Liver (tissue), 9 donors: Measurements from ENCODE around the gene PCNX2. TPM values are rescaled to one million over a fixed set of nuclear protein-coding genes. Genes with fewer than 3 reads are reported as not detected.

Experiments used
- DNase-seq: peaks from one replicate; pipeline ENCODE4 v3.0.0-alpha.2; 2017; ENCODE audit warnings: low spot score
- H3K27ac ChIP-seq, 2 donors: one replicate each; pipeline ENCODE4 v1.7.0; 2013; ENCODE audit warnings: inconsistent platforms in 2 of 2, low read length in 2 of 2, control low read depth in 1 of 2, low read depth in 1 of 2, mild to moderate bottlenecking in 1 of 2
- H3K27me3 ChIP-seq, 4 donors: one replicate each; pipeline versions ENCODE4 v1.6.1 to v1.7.0; 2013; ENCODE audit warnings: low read length in 3 of 4, inconsistent platforms in 1 of 4, mild to moderate bottlenecking in 1 of 4, moderate library complexity in 1 of 4; ENCODE audit not compliant: control insufficient read depth in 4 of 4, insufficient read depth in 4 of 4
- H3K36me3 ChIP-seq, 4 donors: one replicate each; pipeline versions ENCODE4 v1.6.1 to v1.7.0; 2013; ENCODE audit warnings: low read length in 3 of 4, mild to moderate bottlenecking in 3 of 4, low read depth in 1 of 4, moderate library complexity in 1 of 4; ENCODE audit not compliant: control insufficient read depth in 4 of 4, insufficient read depth in 3 of 4
- H3K4me1 ChIP-seq, 4 donors: one replicate each; pipeline versions ENCODE4 v1.6.1 to v1.7.0; 2013; ENCODE audit warnings: low read length in 3 of 4, mild to moderate bottlenecking in 3 of 4, moderate library complexity in 1 of 4; ENCODE audit not compliant: control insufficient read depth in 4 of 4, insufficient read depth in 4 of 4
- H3K4me3 ChIP-seq, 3 donors: one replicate each; pipeline versions ENCODE4 v1.6.1 to v1.7.0; 2013; ENCODE audit warnings: low read length in 3 of 3, control low read depth in 1 of 3, low read depth in 1 of 3, mild to moderate bottlenecking in 1 of 3
- H3K9ac ChIP-seq, 2 donors: one replicate each; pipeline ENCODE4 v1.7.0; 2013; ENCODE audit warnings: low read length in 2 of 2, mild to moderate bottlenecking in 2 of 2, moderate library complexity in 2 of 2, control low read depth in 1 of 2, low read depth in 1 of 2
- H3K9me3 ChIP-seq, 4 donors: one replicate each; pipeline versions ENCODE4 v1.6.1 to v1.7.0; 2013; ENCODE audit warnings: low read length in 3 of 4; ENCODE audit not compliant: control insufficient read depth in 4 of 4
- ATF3 ChIP-seq: IDR thresholded peaks from 2 replicates; pipeline ENCODE4 v1.6.1; 2016; ENCODE audit warnings: antibody characterized with exemption
- CTCF ChIP-seq: fragments of 150-350 bp; IDR thresholded peaks from 2 replicates; pipeline ENCODE4 v1.5.1; 2017; ENCODE audit warnings: improper control_type of control experiment, low read depth, low read length; ENCODE audit not compliant: missing input control
- EGR1 ChIP-seq, 2 donors: IDR thresholded peaks; 2 replicates each; pipeline ENCODE4 v1.6.1; 2016 to 2018; ENCODE audit warnings: antibody characterized with exemption in 2 of 2, low read depth in 2 of 2
- FOXA1 ChIP-seq: IDR thresholded peaks from 2 replicates; pipeline ENCODE4 v1.6.1; 2016; ENCODE audit warnings: antibody characterized with exemption
- FOXA2 ChIP-seq: IDR thresholded peaks from 2 replicates; pipeline ENCODE4 v1.6.1; 2016; ENCODE audit warnings: antibody characterized with exemption
- GABPA ChIP-seq, 2 donors: IDR thresholded peaks in 1 of 2; conservative IDR thresholded peaks in 1 of 2; 2 replicates each; pipeline ENCODE4 v1.6.1; 2016; ENCODE audit warnings: antibody characterized with exemption in 2 of 2, mild to moderate bottlenecking in 1 of 2, moderate library complexity in 1 of 2
- HNF4A ChIP-seq, 2 donors: conservative IDR thresholded peaks; 2 replicates each; pipeline ENCODE4 v1.6.1; 2016; ENCODE audit warnings: antibody characterized with exemption in 2 of 2, mild to moderate bottlenecking in 2 of 2
- HNF4G ChIP-seq: IDR thresholded peaks from 2 replicates; pipeline ENCODE4 v1.6.1; 2016; ENCODE audit warnings: antibody characterized with exemption
- JUND ChIP-seq, 2 donors: IDR thresholded peaks; 2 replicates each; pipeline ENCODE4 v1.6.1; 2016; ENCODE audit warnings: antibody characterized with exemption in 2 of 2
- MAX ChIP-seq: IDR thresholded peaks from 2 replicates; pipeline ENCODE4 v1.6.1; 2016; ENCODE audit warnings: antibody characterized with exemption
- NR2F2 ChIP-seq: IDR thresholded peaks from 2 replicates; pipeline ENCODE4 v1.6.1; 2016; ENCODE audit warnings: antibody characterized with exemption
- RAD21 ChIP-seq, 2 donors: IDR thresholded peaks; 2 replicates each; pipeline ENCODE4 v1.6.1; 2016; ENCODE audit warnings: antibody characterized with exemption in 2 of 2, mild to moderate bottlenecking in 2 of 2
- REST ChIP-seq: IDR thresholded peaks from 2 replicates; pipeline ENCODE4 v1.6.1; 2016; ENCODE audit warnings: antibody characterized with exemption, mild to moderate bottlenecking
- RXRA ChIP-seq, 2 donors: IDR thresholded peaks; 2 replicates each; pipeline ENCODE4 v1.6.1; 2017 to 2018; ENCODE audit warnings: antibody characterized with exemption in 2 of 2, mild to moderate bottlenecking in 1 of 2
- SP1 ChIP-seq: IDR thresholded peaks from 2 replicates; pipeline ENCODE4 v1.6.1; 2018; ENCODE audit warnings: antibody characterized with exemption, mild to moderate bottlenecking
- TAF1 ChIP-seq: conservative IDR thresholded peaks from 2 replicates; pipeline ENCODE4 v1.6.1; 2016; ENCODE audit warnings: antibody characterized with exemption, mild to moderate bottlenecking
- YY1 ChIP-seq: IDR thresholded peaks from 2 replicates; pipeline ENCODE4 v1.6.1; 2016; ENCODE audit warnings: antibody characterized with exemption, mild to moderate bottlenecking
- ZBTB33 ChIP-seq: IDR thresholded peaks from 2 replicates; pipeline ENCODE4 v1.6.1; 2016; ENCODE audit warnings: antibody characterized with exemption
- WGBS: extraction: QIAGEN DNeasy Blood & Tissue Kit; methylation state at CpG from one replicate; pipeline ENCODE4 v1.1.7; 2013; 5-methylcytosine and 5-hydroxymethylcytosine counted together
- polyA plus RNA-seq, 2 donors: library from polyadenylated mRNA; stranded (reverse) in 1 of 2; unstranded in 1 of 2; fragments of 200-250 nt in 1 of 2; fragments of >200 nt in 1 of 2; fragmentation: Nextera tagmentation in 1 of 2; extraction: Ambion mirVana in 1 of 2; gene quantifications; one replicate each; pipeline versions ENCODE4 v1.2.1 to v1.2.3, GENCODE V29; 2013 to 2015
- total RNA-seq, 2 donors: library from RNA; depleted of rRNA; stranded (reverse); fragments of >200 nt; gene quantifications; one replicate each; pipeline ENCODE4 v1.2.3, GENCODE V29; 2014
- donor health status: healthy.
- donor health status: healthy.
- donor health status: healthy.
- donor health status: healthy.
- donor health status: healthy.

PCNX2 gene
- total and polyA plus RNA-seq, 4 donors, result 0.20 to 3.1 (median 0.92) TPM

GRCh38 chr1:233097546-233097945, 198.0 kb downstream of the PCNX2 start (continued):
- TF ChIP-seq JUND (IDR thresholded peaks at IDR 0.05) (no peak), FOXA1 (no peak), FOXA2 (no peak)

GRCh38 chr1:233094691-233095090, 200.8 kb downstream of the PCNX2 start:
- no peak for DNase-seq
- Histone ChIP-seq H3K27me3 (peaks cover 0 to 1% (median 0%) of the 10 kb centered on the region in 4 donors), H3K27ac (no peak overlapping the region), H3K4me3 (no peak overlapping the region), H3K9ac (no peak overlapping the region), H3K9me3 (no peaks in the 10 kb centered on the region), H3K36me3 (no peaks in the 10 kb centered on the region), H3K4me1 (no peaks in the 10 kb centered on the region)
- TF ChIP-seq FOXA1 (no peak), NR2F2 (no peak), GABPA (IDR thresholded peaks at IDR 0.05 in 1 of 2, conservative IDR thresholded peaks at IDR 0.05 in 1 of 2) (no peak), RXRA (IDR thresholded peaks at IDR 0.05) (no peak), REST (no peak), ATF3 (no peak), YY1 (no peak), EGR1 (IDR thresholded peaks at IDR 0.05; ENCODE audit: low read depth in 2 of 2) (no peak), RAD21 (IDR thresholded peaks at IDR 0.05) (no peak), MAX (no peak), HNF4G (no peak), FOXA2 (no peak), JUND (IDR thresholded peaks at IDR 0.05) (no peak), CTCF (no peak), ZBTB33 (no peak), HNF4A (conservative IDR thresholded peaks at IDR 0.05) (no peak), SP1 (no peak), TAF1 (no peak)
- 90% methylated on average over 1 of the region's 1 CpG for WGBS
